HepG2 (cell line): ENCODE results near the gene PTPN12. TPM values are rescaled to one million over a fixed set of nuclear protein-coding genes. Genes with fewer than 3 reads are reported as not detected.

Experiments
- ATAC-seq: fragments of 200-7000 bp; cut with Tn5 transposase; 3 replicates; pipeline ENCODE4 v1.9.1; 2020; ENCODE audit warnings: mild to moderate bottlenecking, moderate library complexity
- Bru-seq: library from RNA; stranded (reverse); fragments of 400-500 nt; gene quantifications from one replicate; lab custom pipeline; 2021; lab: Mats Ljungman, UMichigan
- BruChase-seq, 2 experiments: library from RNA; stranded (reverse); fragments of 400-500 nt; gene quantifications; one replicate each; lab custom pipeline; 2021; lab: Mats Ljungman, UMichigan
- BruUV-seq: library from RNA; stranded (reverse); fragments of 400-500 nt; replicated peaks from 2 replicates; lab custom pipeline; 2021; lab: Mats Ljungman, UMichigan
- CTCF ChIA-PET: fragments of 300-600 bp; formaldehyde crosslinking; extraction: SDS; loops from one replicate; lab custom pipeline; 2021; ENCODE audit warnings: low total read pairs, inconsistent platforms, low intra/inter-chr PET ratio; lab: Yijun Ruan, JAX
- POLR2A ChIA-PET: fragments of 350-600 bp; sonication (Branson Sonifier 250); formaldehyde crosslinking; loops from one replicate; lab custom pipeline; 2020; ENCODE audit warnings: antibody characterized with exemption, inconsistent platforms; lab: Yijun Ruan, JAX
- DNase-seq: peaks from one replicate; pipeline ENCODE4 v3.0.0-alpha.2; 2015; ENCODE audit warnings: low spot score
- FAIRE-seq: peaks from 3 replicates; lab custom pipeline; 2011; peaks lifted over from hg19 to GRCh38; lab: Jason Lieb, UNC
- H2AFZ ChIP-seq: one replicate; pipeline ENCODE4 v1.6.1; 2011; ENCODE audit warnings: low read length, inconsistent platforms
- H3K27ac ChIP-seq: fragments of 300-600 bp; 3 replicates; pipeline ENCODE4 v1.8.0; 2011; ENCODE audit warnings: mixed run types, mild to moderate bottlenecking, mixed read lengths, low read length, inconsistent platforms; ENCODE audit not compliant: insufficient read depth; ENCODE audit errors: extremely low read length
- H3K27me3 ChIP-seq, 2 experiments: fragments of 200-600 bp in 1 of 2; 2 replicates in 1 of 2; 3 replicates in 1 of 2; pipeline versions ENCODE4 v1.6.0 to v1.8.0; 2011; ENCODE audit warnings: low read length in 2 of 2, mild to moderate bottlenecking in 2 of 2, moderate library complexity in 2 of 2, inconsistent platforms in 1 of 2; ENCODE audit not compliant: insufficient read depth in 2 of 2, control insufficient read depth in 1 of 2
- H3K36me3 ChIP-seq, 2 experiments: fragments of 200-600 bp in 1 of 2; replicated peaks in 1 of 2; 2 replicates in 1 of 2; 3 replicates in 1 of 2; pipeline versions ENCODE4 v1.5.1 to v1.8.0; 2011; ENCODE audit warnings: low read length in 2 of 2, inconsistent platforms in 1 of 2; ENCODE audit not compliant: insufficient read depth in 2 of 2, control insufficient read depth in 1 of 2
- H3K4me1 ChIP-seq: 2 replicates; pipeline ENCODE4 v1.5.1; 2012; ENCODE audit warnings: low read length, inconsistent platforms; ENCODE audit not compliant: insufficient read depth
- H3K4me2 ChIP-seq: 2 replicates; pipeline ENCODE4 v1.6.0; 2011; ENCODE audit warnings: low read depth, low read length, inconsistent platforms
- H3K4me3 ChIP-seq, 3 experiments: fragments of 200-600 bp in 1 of 3; sonication (generic), shearing (Covaris generic) in 1 of 3; replicated peaks in 1 of 3; 2 replicates each; pipeline ENCODE4 v1.5.1; 2011 to 2016; ENCODE audit warnings: low read length in 3 of 3, inconsistent platforms in 2 of 3, low read depth in 2 of 3, mild to moderate bottlenecking in 2 of 3, control low read depth in 1 of 3, mixed read lengths in 1 of 3; ENCODE audit not compliant: insufficient read depth in 1 of 3
- H3K79me2 ChIP-seq: one replicate; pipeline ENCODE4 v1.6.1; 2011; ENCODE audit warnings: low read length, inconsistent platforms; ENCODE audit not compliant: insufficient read depth
- H3K9ac ChIP-seq: 2 replicates; pipeline ENCODE4 v1.6.0; 2011; ENCODE audit warnings: mild to moderate bottlenecking, low read depth, low read length, inconsistent platforms; ENCODE audit not compliant: insufficient read depth
- H3K9me3 ChIP-seq: 2 replicates; pipeline ENCODE4 v1.5.1; 2012; ENCODE audit warnings: mild to moderate bottlenecking, low read length
- H4K20me1 ChIP-seq: 2 replicates; pipeline ENCODE4 v1.6.0; 2011; ENCODE audit warnings: inconsistent platforms, mild to moderate bottlenecking, low read length, moderate library complexity; ENCODE audit not compliant: insufficient read depth
- KDM2A ChIP-seq: sonication (generic); formaldehyde crosslinking; IDR thresholded peaks from 2 replicates; pipeline ENCODE4 v1.4.0; 2020; ENCODE audit warnings: low read depth, missing genetic modification reagents, borderline replicate concordance
- MAZ ChIP-seq, 2 experiments: sonication (generic) in 1 of 2; formaldehyde crosslinking in 1 of 2; IDR thresholded peaks; 2 replicates each; pipeline versions ENCODE4 v1.5.0 to v1.6.1; 2012 to 2020; ENCODE audit warnings: low read depth in 2 of 2, mild to moderate bottlenecking in 2 of 2, borderline replicate concordance in 1 of 2, improper control_type of control experiment in 1 of 2, low read length in 1 of 2, missing genetic modification reagents in 1 of 2, moderate library complexity in 1 of 2
- NAIF1 ChIP-seq: sonication (generic); formaldehyde crosslinking; IDR thresholded peaks from 2 replicates; pipeline ENCODE4 v1.5.0; 2020; ENCODE audit warnings: mild to moderate bottlenecking, missing genetic modification reagents, borderline replicate concordance
- NFKB2 ChIP-seq: sonication (generic); formaldehyde crosslinking; IDR thresholded peaks from 2 replicates; pipeline ENCODE4 v1.4.0; 2020; ENCODE audit warnings: missing genetic modification reagents, borderline replicate concordance
- PCBP1 ChIP-seq: fragments of 200-400 bp; formaldehyde crosslinking; IDR thresholded peaks from 2 replicates; pipeline ENCODE4 v1.6.1; 2017; ENCODE audit warnings: mild to moderate bottlenecking, low read depth, low read length, borderline replicate concordance
- SAP130 ChIP-seq: IDR thresholded peaks from 2 replicates; pipeline ENCODE4 v1.6.1; 2016; ENCODE audit warnings: low read depth
- SIN3A ChIP-seq: IDR thresholded peaks from 2 replicates; pipeline ENCODE4 v1.6.1; 2011; ENCODE audit warnings: low read depth, mild to moderate bottlenecking, control low read depth, low read length, borderline replicate concordance
- SMARCE1 ChIP-seq: fragments of 450-650 bp; IDR thresholded peaks from 2 replicates; pipeline ENCODE4 v1.6.1; 2017; ENCODE audit warnings: borderline replicate concordance
- UBTF ChIP-seq: sonication (generic); formaldehyde crosslinking; IDR thresholded peaks from 2 replicates; pipeline ENCODE4 v1.4.0; 2020; ENCODE audit warnings: mild to moderate bottlenecking, missing genetic modification reagents
- ZNF703 ChIP-seq: sonication (generic); formaldehyde crosslinking; IDR thresholded peaks from 2 replicates; pipeline ENCODE4 v1.5.1; 2020; ENCODE audit warnings: missing genetic modification reagents, mild to moderate bottlenecking, moderate library complexity, borderline replicate concordance
- WGBS: methylation state at CpG from one replicate; pipeline ENCODE4 v1.1.6; 2017; ENCODE audit warnings: low lambda C conversion rate; 5-methylcytosine and 5-hydroxymethylcytosine counted together
- in situ Hi-C: cut with HindIII; loops from 2 replicates; pipeline ENCODE4 v1.10.0; 2017; ENCODE audit warnings: low pct_unique_long_range_greater_than_20kb; ENCODE audit not compliant: extremely low pct_ligation_motif_present
- intact Hi-C: fragments of 100-400 bp; cut with micrococcal nuclease; formaldehyde crosslinking; loops from one replicate; pipeline ENCODE4 v1.10.0; 2022; ENCODE audit not compliant: unreplicated experiment
- long read RNA-seq, 2 experiments: library from RNA in 1 of 2; library from polyadenylated mRNA in 1 of 2; stranded (forward) in 1 of 2; unstranded in 1 of 2; transcript quantifications; one replicate each; pipeline ENCODE4 v2.0.0, GENCODE V29; 2019 to 2022
- polyA minus RNA-seq, 3 experiments: library from RNA; depleted of rRNA, polyadenylated mRNA; stranded (reverse); fragments of >200 nt; gene quantifications; 2 replicates each; pipeline ENCODE4 v1.2.3, GENCODE V29; 2011; ENCODE audit warnings: low replicate concordance in 1 of 3
- polyA plus RNA-seq, 8 experiments: library from polyadenylated mRNA; depleted of rRNA in 3 of 8; stranded (reverse) in 7 of 8; unstranded in 1 of 8; fragments of >200 nt; fragmentation: Illumina TruSeq in 4 of 8; extraction: Trizol in 4 of 8; gene quantifications; 2 replicates each; pipeline versions ENCODE4 v1.2.1 to v1.2.3, GENCODE V29; 2011 to 2016; ENCODE audit warnings: low read depth in 4 of 8, missing spikeins in 1 of 8, mixed read lengths in 1 of 8; ENCODE audit not compliant: insufficient read depth in 1 of 8
- total RNA-seq, 5 experiments: library from RNA; depleted of rRNA; stranded (reverse); fragments of >200 nt; fragmentation: Illumina TruSeq; extraction: Trizol; gene quantifications; 2 replicates each; pipeline ENCODE4 v1.2.3, GENCODE V29; 2016; ENCODE audit warnings: low read depth in 1 of 5
- TF ChIP-seq, protein P1 (sequence below), 2 experiments: sonication (generic) in 1 of 2; formaldehyde crosslinking in 1 of 2; IDR thresholded peaks; 2 replicates each; pipeline versions ENCODE4 v1.4.0 to v1.6.1; 2018 to 2020; ENCODE audit warnings: missing genetic modification reagents in 2 of 2, borderline replicate concordance in 1 of 2, low read depth in 1 of 2, mild to moderate bottlenecking in 1 of 2, missing biosample characterization in 1 of 2

PTPN12 gene
- 22.9 and 35.3 TPM in 2 replicates for total RNA-seq (2016; rRNA removed; fragmentation: Illumina TruSeq; extraction: Trizol)
- 32.8 and 40.0 TPM in 2 replicates for total RNA-seq (2016; cell fraction: cytosol; rRNA removed; fragmentation: Illumina TruSeq; extraction: Trizol; ENCODE audit: low read depth)
- 19.5 and 36.3 TPM in 2 replicates for total RNA-seq (2016; cell fraction: insoluble cytoplasmic fraction; rRNA removed; fragmentation: Illumina TruSeq; extraction: Trizol)
- 48.8 and 51.3 TPM in 2 replicates for total RNA-seq (2016; cell fraction: membrane; rRNA removed; fragmentation: Illumina TruSeq; extraction: Trizol)
- total RNA-seq (2016; cell fraction: nucleus; rRNA removed; fragmentation: Illumina TruSeq; extraction: Trizol): 44.6 and 48.2 TPM in 2 replicates
- polyA plus RNA-seq (2011; rRNA removed): 56.7 and 56.8 TPM in 2 replicates
- polyA plus RNA-seq (2011; cell fraction: cytosol; rRNA removed): 27.3 and 39.9 TPM in 2 replicates
- 34.8 and 39.2 TPM in 2 replicates for polyA plus RNA-seq (2011; cell fraction: nucleus; rRNA removed)
- polyA plus RNA-seq (2012): 65.6 and 74.1 TPM in 2 replicates
- polyA plus RNA-seq (2016; cell fraction: cytosol; fragmentation: Illumina TruSeq; extraction: Trizol; ENCODE audit: low read depth): 16.9 and 18.5 TPM in 2 replicates
- 69.5 and 80.0 TPM in 2 replicates for polyA plus RNA-seq (2016; cell fraction: insoluble cytoplasmic fraction; fragmentation: Illumina TruSeq; extraction: Trizol; ENCODE audit: low read depth)
- polyA plus RNA-seq (2016; cell fraction: membrane; fragmentation: Illumina TruSeq; extraction: Trizol; ENCODE audit: low read depth): 53.8 and 63.6 TPM in 2 replicates
- 74.8 and 90.6 TPM in 2 replicates for polyA plus RNA-seq (2016; cell fraction: nucleus; fragmentation: Illumina TruSeq; extraction: Trizol; ENCODE audit: insufficient read depth, low read depth)
- polyA minus RNA-seq (2011; rRNA and poly(A)+ RNA removed; ENCODE audit: low replicate concordance): 18.1 and 19.2 TPM in 2 replicates
- 20.2 and 25.3 TPM in 2 replicates for polyA minus RNA-seq (2011; cell fraction: cytosol; rRNA and poly(A)+ RNA removed)
- 88.3 and 89.4 TPM in 2 replicates for polyA minus RNA-seq (2011; cell fraction: nucleus; rRNA and poly(A)+ RNA removed)
- percentile 94 among the genes with signal in this experiment for Bru-seq, nascent RNA
- percentile 92 among the genes with signal in this experiment for BruChase-seq, experiment 1, labeled RNA remaining after a 6-hour chase
- percentile 89 among the genes with signal in this experiment for BruChase-seq, experiment 2, labeled RNA remaining after a 2-hour chase
- long read RNA-seq, experiment 1, partial matches to known transcripts: 3 of 7 reads
- long read RNA-seq, experiment 1, other reads (novel, unspliced or antisense): 3 of 7 reads
- long read RNA-seq, experiment 2, transcript PTPN12-201 (18 exons, 3,406 nt): major isoform, 11 of 108 reads
- long read RNA-seq, experiment 2, partial matches to known transcripts: 16 of 108 reads
- long read RNA-seq, experiment 2, other reads (novel, unspliced or antisense): 81 of 108 reads

DNA sequence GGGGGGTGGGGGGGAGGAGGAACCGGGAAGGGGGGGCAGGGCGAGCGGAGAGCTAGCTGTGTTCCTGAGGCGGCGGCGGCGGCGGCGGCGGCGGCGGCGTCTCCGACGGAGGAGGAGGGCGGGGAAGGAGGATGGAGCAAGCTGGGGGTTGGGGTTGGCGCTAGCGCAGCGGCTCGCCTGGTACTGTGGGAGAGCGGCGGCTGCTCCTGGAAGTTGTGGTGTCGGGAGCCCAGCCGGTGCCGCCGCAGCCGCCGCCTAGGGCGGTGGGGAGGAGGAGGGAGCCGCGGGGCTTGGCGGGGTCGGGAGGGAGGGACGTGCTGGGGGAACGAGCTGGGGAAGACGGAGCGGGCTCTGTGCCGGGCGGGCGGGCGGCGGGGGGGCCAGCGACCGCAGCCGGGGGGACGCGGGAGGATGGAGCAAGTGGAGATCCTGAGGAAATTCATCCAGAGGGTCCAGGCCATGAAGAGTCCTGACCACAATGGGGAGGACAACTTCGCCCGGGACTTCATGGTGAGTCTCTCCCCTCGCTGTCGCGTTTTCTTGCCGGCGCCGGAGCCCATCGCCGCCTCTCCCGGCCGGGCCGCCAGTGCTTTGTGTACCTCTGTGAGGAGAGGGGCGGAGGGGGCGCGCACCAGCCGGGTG, at the start of gene PTPN12:
Gene PTPN12, plus strand, starts transcription at position 160 of the 642 bp plus-strand sequence. Its CDS starts 252 bp downstream, at position 412.
- Histone ChIP-seq H2AFZ (no peak within 1 kb of the TSS), H3K36me3 (no peaks in the 10 kb centered on the region; a peak in 1 of 5 replicates), H3K27ac (peak within 1 kb of the TSS; percentile 95), H3K4me3 (peak within 1 kb of the TSS; percentile 90 to 100 (median 95)), H3K27me3 (no peaks in the 10 kb centered on the region; a peak in 1 of 5 replicates), H3K4me2 (peak within 1 kb of the TSS; percentile 97), H3K9ac (peak within 1 kb of the TSS; percentile 97), H3K4me1 (peaks cover 45% of the 10 kb centered on the region), H3K9me3 (no peaks in the 10 kb centered on the region), H4K20me1 (peaks cover 34% of the 10 kb centered on the region), H3K79me2 (peaks cover 56% of the 10 kb centered on the region)
- FAIRE-seq: no peak
- intact Hi-C loops: loop anchor here (5.0 kb wide), 2 partner anchors 60 to 120 kb away; partner anchors contain the start of gene GSAP
- no peak for DNase-seq
- in situ Hi-C loops: loop anchor here (5.0 kb wide), 1 partner anchor 80 kb away; no protein-coding TSS in a partner anchor
- no TSS peak for BruUV-seq
- ChIA-PET CTCF (no interaction called here), POLR2A (interaction anchor here (0.6 to 2.3 kb wide), 9 partner anchors 9 to 129 kb away, joined by 3 to 28 read pairs (median 4); partner anchors contain the start of gene GSAP)
- 3% methylated on average over 22 of the region's 64 CpGs for WGBS
- peak; percentile 64 for ATAC-seq
- TF ChIP-seq SIN3A: peak; percentile 29; the same call in 1 of the 2 replicates
- TF ChIP-seq KDM2A (CRISPR knock-in tag): peak; percentile 39; the same call in 1 of the 2 replicates
- TF ChIP-seq MAZ (IDR thresholded peaks at IDR 0.05; ENCODE audit: borderline replicate concordance, low read depth, low read length): 0 out of 2 replicates have a peak, but pooled peaks have one; percentile 42
- no peak for TF ChIP-seq MAZ (CRISPR knock-in tag; IDR thresholded peaks at IDR 0.05; ENCODE audit: low read depth)
- TF ChIP-seq PCBP1: peak; percentile 27; the same call in 1 of the 2 replicates
- TF ChIP-seq NAIF1 (CRISPR knock-in tag): no peak; the same call in 1 of the 2 replicates
- TF ChIP-seq UBTF: 0 out of 2 replicates have a peak, but pooled peaks have one; percentile 72
- TF ChIP-seq SAP130 (CRISPR knock-in tag): peak; percentile 17
- TF ChIP-seq SMARCE1: no peak
- TF ChIP-seq, protein P1, sequence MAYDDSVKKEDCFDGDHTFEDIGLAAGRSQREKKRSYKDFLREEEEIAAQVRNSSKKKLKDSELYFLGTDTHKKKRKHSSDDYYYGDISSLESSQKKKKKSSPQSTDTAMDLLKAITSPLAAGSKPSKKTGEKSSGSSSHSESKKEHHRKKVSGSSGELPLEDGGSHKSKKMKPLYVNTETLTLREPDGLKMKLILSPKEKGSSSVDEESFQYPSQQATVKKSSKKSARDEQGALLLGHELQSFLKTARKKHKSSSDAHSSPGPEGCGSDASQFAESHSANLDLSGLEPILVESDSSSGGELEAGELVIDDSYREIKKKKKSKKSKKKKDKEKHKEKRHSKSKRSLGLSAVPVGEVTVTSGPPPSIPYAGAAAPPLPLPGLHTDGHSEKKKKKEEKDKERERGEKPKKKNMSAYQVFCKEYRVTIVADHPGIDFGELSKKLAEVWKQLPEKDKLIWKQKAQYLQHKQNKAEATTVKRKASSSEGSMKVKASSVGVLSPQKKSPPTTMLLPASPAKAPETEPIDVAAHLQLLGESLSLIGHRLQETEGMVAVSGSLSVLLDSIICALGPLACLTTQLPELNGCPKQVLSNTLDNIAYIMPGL (CRISPR knock-in tag; IDR thresholded peaks at IDR 0.05; ENCODE audit: borderline replicate concordance in 1 of 2, low read depth in 1 of 2): 0 out of 4 replicates have a peak, but pooled peaks of 1 of the 2 experiments have one; percentile 33
- 0 out of 2 replicates have a peak, but pooled peaks have one; percentile 56 for TF ChIP-seq ZNF703 (CRISPR knock-in tag)
- peak; percentile 29; the same call in 1 of the 2 replicates for TF ChIP-seq NFKB2
